Measurements from ENCODE around the gene UBE2S. TPM values are rescaled to one million over a fixed set of nuclear protein-coding genes. Genes with fewer than 3 reads are reported as not detected.

UBE2S gene
- total RNA-seq, 1 experiment from 2014 or later, result 635 TPM

DNA sequence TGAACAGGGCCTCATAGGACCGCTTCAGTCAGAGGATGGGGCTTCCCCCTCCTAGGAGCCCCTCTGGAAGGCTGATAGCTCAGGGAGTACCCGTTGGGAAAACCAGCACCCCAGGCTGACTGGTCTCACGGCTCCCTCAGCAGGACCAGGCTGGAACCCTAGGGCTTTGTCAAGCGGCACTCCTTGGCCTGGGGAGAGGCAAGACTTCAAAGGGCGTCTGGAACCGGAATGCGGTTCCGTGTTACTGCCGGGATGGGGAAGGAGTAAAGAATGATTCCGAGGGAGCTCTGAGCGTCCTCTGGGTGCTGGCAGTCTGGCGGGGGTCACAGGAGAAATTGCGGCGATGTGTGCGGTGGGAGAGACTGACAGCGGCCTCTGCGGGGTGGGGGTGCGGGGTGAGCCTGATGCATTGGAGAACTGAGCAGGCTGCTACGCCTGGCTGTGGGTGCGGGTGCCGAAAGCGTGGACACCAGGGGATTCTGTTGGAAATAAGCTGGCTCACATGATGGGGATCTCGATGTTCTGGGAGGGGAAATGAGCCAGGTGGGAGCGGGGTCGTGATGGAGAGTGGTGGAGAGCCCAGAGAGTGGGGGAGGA, 54.9 kb downstream of the UBE2S start:
- Histone ChIP-seq H3K4me1 (ENCODE audit: control insufficient read depth, insufficient read depth, low read length) (peaks cover 23% of the 10 kb centered on the region), H3K9me3 (ENCODE audit: control insufficient read depth, insufficient read depth, low read depth, low read length) (no peaks in the 10 kb centered on the region), H3K27ac (ENCODE audit: low read length) (no peak overlapping the region), H3K36me3 (ENCODE audit: control insufficient read depth, insufficient read depth, low read length) (no peaks in the 10 kb centered on the region), H3K27me3 (ENCODE audit: control insufficient read depth, insufficient read depth, low read length) (no peaks in the 10 kb centered on the region), H3K4me3 (ENCODE audit: low read depth in 2 of 2, low read length in 2 of 2) (no peak overlapping the region)
- intact Hi-C loops (cut with micrococcal nuclease; ENCODE audit: unreplicated experiment) (no loop called here), in situ Hi-C loops (cut with HindIII; ENCODE audit: low pct_unique_long_range_greater_than_20kb, low sequenced_read_pairs) (no loop called here)
- DNase-seq (ENCODE audit: low read depth, low spot score) (no peak), ATAC-seq (no peak)
- ChIA-PET CTCF (no interaction called here), POLR2A (interaction anchor here (1.1 kb wide), 1 partner anchor 13 kb away, joined by 3 read pairs; the partner anchor contains the start of gene KMT5C)
- TF ChIP-seq POLR2AphosphoS5 (IDR thresholded peaks at IDR 0.05; ENCODE audit: low read depth, low read length) (no peak), TCF7L2 (IDR thresholded peaks at IDR 0.05; ENCODE audit: low read depth, low read length) (no peak), SIN3A (IDR thresholded peaks at IDR 0.05; ENCODE audit: borderline replicate concordance, insufficient read depth, low read depth, low read length) (no peak)
- TF ChIP-seq, protein P1, sequence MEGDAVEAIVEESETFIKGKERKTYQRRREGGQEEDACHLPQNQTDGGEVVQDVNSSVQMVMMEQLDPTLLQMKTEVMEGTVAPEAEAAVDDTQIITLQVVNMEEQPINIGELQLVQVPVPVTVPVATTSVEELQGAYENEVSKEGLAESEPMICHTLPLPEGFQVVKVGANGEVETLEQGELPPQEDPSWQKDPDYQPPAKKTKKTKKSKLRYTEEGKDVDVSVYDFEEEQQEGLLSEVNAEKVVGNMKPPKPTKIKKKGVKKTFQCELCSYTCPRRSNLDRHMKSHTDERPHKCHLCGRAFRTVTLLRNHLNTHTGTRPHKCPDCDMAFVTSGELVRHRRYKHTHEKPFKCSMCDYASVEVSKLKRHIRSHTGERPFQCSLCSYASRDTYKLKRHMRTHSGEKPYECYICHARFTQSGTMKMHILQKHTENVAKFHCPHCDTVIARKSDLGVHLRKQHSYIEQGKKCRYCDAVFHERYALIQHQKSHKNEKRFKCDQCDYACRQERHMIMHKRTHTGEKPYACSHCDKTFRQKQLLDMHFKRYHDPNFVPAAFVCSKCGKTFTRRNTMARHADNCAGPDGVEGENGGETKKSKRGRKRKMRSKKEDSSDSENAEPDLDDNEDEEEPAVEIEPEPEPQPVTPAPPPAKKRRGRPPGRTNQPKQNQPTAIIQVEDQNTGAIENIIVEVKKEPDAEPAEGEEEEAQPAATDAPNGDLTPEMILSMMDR (IDR thresholded peaks at IDR 0.05), result no peak
- TF ChIP-seq, protein P2, sequence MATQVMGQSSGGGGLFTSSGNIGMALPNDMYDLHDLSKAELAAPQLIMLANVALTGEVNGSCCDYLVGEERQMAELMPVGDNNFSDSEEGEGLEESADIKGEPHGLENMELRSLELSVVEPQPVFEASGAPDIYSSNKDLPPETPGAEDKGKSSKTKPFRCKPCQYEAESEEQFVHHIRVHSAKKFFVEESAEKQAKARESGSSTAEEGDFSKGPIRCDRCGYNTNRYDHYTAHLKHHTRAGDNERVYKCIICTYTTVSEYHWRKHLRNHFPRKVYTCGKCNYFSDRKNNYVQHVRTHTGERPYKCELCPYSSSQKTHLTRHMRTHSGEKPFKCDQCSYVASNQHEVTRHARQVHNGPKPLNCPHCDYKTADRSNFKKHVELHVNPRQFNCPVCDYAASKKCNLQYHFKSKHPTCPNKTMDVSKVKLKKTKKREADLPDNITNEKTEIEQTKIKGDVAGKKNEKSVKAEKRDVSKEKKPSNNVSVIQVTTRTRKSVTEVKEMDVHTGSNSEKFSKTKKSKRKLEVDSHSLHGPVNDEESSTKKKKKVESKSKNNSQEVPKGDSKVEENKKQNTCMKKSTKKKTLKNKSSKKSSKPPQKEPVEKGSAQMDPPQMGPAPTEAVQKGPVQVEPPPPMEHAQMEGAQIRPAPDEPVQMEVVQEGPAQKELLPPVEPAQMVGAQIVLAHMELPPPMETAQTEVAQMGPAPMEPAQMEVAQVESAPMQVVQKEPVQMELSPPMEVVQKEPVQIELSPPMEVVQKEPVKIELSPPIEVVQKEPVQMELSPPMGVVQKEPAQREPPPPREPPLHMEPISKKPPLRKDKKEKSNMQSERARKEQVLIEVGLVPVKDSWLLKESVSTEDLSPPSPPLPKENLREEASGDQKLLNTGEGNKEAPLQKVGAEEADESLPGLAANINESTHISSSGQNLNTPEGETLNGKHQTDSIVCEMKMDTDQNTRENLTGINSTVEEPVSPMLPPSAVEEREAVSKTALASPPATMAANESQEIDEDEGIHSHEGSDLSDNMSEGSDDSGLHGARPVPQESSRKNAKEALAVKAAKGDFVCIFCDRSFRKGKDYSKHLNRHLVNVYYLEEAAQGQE (IDR thresholded peaks at IDR 0.05; ENCODE audit: insufficient read depth in 1 of 2, low read depth in 2 of 2, low read length in 1 of 2), result no peak
- no TSS peak for BruUV-seq (replicated peaks)

DNA sequence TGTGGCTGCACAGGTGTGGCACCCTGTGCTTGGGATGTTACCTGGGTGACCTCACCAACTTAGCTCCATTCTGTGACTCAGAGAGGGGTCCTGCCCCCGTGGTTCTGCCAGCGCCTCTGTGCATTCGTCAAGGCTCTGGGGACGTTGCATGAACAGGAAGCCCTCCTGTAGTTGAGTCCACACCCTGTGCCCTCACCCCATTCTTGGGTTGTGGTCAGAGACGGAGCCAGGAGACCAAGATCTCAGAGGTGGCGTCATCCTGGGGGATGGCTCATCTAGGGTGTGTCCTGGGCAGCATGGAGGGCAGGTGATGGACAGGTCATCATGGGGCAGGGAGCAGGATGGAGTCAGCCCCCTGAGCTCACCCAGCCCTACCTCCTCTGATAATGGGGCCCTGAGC, 55.5 kb downstream of the UBE2S start:
- no peak overlapping the region for H3K4me3 ChIP-seq (ENCODE audit: low read depth in 2 of 2, low read length in 2 of 2)
- DNase-seq (ENCODE audit: low read depth, low spot score) (no peak), ATAC-seq (no peak)
- no peaks in the 10 kb centered on the region for H3K9me3 ChIP-seq (ENCODE audit: control insufficient read depth, insufficient read depth, low read depth, low read length)
- no peak for TF ChIP-seq TCF7L2 (IDR thresholded peaks at IDR 0.05; ENCODE audit: low read depth, low read length)
- TF ChIP-seq, protein P1 (IDR thresholded peaks at IDR 0.05), result no peak
- TF ChIP-seq SIN3A (IDR thresholded peaks at IDR 0.05; ENCODE audit: borderline replicate concordance, insufficient read depth, low read depth, low read length), result no peak
- TF ChIP-seq POLR2AphosphoS5 (IDR thresholded peaks at IDR 0.05; ENCODE audit: low read depth, low read length), result no peak
- H3K4me1 ChIP-seq (ENCODE audit: control insufficient read depth, insufficient read depth, low read length), result peaks cover 23% of the 10 kb centered on the region
- BruUV-seq (replicated peaks), result no TSS peak
- CTCF ChIA-PET, result no interaction called here
- H3K36me3 ChIP-seq (ENCODE audit: control insufficient read depth, insufficient read depth, low read length), result no peaks in the 10 kb centered on the region
- intact Hi-C loops (cut with micrococcal nuclease; ENCODE audit: unreplicated experiment) (no loop called here), in situ Hi-C loops (cut with HindIII; ENCODE audit: low pct_unique_long_range_greater_than_20kb, low sequenced_read_pairs) (no loop called here)
- H3K27me3 ChIP-seq (ENCODE audit: control insufficient read depth, insufficient read depth, low read length), result no peaks in the 10 kb centered on the region
- POLR2A ChIA-PET, result interaction anchor here (1.1 kb wide), 1 partner anchor 13 kb away, joined by 3 read pairs; the partner anchor contains the start of gene KMT5C
- H3K27ac ChIP-seq (ENCODE audit: low read length), result no peak overlapping the region
